Measurements from ENCODE around the gene HADHA.
"Not testable (repeated sequence)": the region's sequence is repeated elsewhere in the genome, so short reads cannot be mapped to it uniquely, and the experiment has no call there.

The HADHA gene

DNA sequence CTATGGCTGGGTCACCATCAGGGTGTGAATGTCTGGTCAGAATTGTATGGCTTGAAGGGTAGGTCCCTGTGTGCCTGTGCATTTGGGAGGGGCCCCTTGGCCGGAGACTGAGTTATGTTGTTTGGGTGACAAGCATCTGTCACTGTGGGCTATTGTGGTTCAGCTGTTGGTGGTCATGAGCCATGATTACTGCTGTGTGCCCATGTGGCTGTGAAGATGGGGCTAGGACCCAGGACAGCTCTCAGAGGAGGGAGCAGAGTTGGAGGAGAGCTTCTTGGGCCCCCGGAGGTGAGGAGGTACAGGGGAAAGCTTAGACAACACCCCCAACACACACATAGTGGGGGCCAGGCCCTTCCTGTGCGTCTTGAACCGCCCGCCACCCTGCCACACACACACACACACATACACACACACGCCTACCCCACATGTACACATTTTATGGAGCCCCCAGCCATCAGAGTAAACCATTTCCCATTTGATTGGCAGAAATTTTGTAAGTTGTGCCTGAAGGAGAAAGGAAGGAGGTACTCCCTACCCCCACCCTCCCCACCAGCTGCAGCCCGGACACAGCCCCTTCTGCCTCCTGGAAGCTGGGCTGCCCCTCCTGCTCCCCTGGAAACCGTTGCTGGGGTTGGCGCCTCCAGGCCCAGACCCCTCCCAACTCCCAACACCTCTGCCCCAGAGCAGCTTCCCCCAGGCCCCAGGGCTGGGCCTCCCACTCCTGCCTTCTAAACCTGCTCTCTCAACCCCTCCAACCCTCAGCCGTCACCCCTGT is 69.6 kb downstream of the HADHA start:
- no peak for DNase-seq (ENCODE audit: low read depth in 2 of 2)

- no peak for DNase-seq (ENCODE audit: low read depth in 2 of 2)
These were observed 70.5 kb downstream of the HADHA start for GRCh38 chr2:26173776-26174482.

DNA sequence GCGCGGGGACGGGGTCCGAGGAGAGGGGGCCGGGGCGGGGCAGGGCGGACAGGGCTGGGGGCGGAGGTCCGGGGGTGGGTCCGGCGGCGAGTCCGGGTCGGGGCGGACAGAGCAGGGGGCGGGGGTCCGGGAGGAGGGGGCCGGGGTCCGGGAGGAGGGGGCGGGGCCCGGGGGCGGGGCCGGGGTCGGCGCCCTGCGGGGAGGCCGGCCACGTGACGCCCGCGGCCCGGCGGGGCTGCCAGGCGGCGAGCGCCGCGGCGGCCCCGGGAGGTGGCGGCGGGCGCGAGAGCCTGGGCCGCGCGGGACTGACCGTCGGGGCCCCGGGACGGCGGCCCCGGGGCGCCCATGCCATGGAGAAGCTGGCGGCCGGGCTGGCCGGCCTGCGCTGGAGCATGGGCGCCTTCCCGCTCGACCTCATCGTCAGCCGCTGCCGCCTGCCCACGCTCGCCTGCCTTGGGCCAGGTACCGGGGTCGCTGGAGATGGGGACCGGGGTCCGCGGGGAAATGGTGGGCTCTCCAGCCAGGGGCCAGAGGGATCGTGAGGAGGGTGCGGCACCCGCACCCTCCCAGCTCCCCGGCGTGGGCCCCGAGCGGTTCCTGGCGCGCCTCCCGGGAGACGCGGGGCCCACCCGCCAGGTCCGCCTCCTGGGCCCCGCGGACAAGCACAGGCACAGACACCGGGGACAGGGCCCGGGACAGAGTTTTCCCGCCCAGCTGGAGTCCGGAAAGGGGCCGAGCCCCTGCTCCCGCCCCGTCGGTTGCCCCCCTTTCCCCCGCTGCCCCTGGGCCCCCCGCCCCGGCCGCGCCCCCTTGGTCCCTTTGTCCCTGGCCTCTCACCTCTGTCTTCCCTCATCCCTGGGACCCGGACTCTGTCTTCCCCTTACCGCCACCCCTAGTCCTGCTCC is 71.3 kb downstream of the HADHA start, which contains the start of gene GAREM2:
GAREM2 (plus strand) TSS at position 218 of the 905 bp plus-strand sequence; CDS start at position 351, 133 bp downstream.
- DNase-seq (ENCODE audit: low read depth in 2 of 2) = no peak

DNA sequence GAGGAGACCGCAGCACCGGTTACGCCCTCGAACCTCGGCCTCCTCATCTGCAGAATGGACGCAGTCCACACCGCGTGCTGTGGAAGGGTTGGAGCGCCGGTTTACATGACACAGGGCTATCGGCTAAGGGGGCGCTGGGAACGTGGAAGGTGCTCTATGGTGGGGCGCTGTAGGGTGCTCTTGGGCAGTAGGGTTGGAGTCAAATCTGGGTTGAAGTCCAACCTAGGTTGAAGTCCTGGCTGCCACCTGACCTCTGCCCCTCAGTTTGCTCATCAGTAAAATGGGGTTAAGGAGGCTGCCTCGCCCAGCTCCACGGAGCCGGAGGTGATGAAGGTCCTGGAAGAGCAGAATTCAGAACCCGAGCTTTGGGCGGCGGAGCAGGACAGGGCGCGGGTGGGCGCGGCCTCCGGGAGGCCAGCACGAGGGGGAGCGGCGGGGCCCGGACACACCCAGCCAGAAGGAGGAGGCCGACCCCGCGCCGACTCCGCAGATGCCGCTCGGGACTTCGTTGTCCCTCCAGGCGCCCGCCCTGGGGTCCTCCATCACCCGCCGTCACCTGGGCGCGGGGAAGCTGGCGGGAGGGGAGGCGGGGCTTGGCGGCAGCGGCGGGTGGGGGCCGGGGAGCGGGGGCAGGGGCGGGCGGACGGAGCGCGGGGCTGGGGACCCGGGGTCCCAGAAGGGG is 72.1 kb downstream of the HADHA start:
- DNase-seq (ENCODE audit: low read depth in 2 of 2) = no peak

- no peak for DNase-seq (ENCODE audit: low read depth in 2 of 2)
These were observed 73.6 kb downstream of the HADHA start for GRCh38 chr2:26170795-26171194.

DNA sequence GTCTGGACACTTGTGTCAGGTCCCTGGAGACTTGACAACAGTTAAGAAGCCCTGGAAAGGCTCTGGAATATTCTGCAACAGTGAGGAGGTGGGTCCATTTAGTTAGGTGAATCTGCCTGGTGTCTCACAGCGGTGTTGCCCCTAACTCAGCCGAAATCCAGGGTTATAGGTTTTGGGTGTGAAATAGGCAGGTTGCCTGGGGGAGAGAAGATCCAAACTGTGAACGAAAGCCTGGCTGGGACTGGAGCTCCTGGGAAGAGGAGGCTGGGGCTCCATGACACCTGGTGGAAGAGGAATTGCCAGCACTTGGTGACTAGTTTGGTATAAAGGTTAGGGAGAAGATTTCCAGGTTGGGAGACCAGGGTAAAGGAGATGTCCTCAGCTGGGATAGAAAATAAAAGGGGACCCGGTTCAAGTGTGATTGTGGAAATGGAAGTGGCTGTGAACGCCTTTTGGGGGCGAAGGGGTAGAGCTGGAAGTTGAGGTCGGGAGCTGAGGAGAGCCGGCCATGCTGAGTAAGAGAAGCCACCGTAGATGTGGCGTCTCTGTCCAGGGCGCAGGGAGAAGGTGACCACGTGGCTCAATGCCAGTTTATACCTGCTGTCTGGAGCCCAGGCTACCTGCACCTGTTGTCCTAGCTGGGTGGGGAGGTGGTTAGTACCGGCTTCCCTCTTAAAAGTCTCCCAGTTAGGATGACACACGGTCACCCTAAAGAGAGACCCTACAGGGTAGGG is 74.6 kb downstream of the HADHA start:
- DNase-seq (ENCODE audit: low read depth in 2 of 2) = no peak

- DNase-seq (ENCODE audit: low read depth in 2 of 2) = no peak
These were observed 75.2 kb downstream of the HADHA start for GRCh38 chr2:26169226-26169625.

- DNase-seq (ENCODE audit: low read depth in 2 of 2) = no peak
These were observed 75.6 kb downstream of the HADHA start for GRCh38 chr2:26168785-26169184.

DNA sequence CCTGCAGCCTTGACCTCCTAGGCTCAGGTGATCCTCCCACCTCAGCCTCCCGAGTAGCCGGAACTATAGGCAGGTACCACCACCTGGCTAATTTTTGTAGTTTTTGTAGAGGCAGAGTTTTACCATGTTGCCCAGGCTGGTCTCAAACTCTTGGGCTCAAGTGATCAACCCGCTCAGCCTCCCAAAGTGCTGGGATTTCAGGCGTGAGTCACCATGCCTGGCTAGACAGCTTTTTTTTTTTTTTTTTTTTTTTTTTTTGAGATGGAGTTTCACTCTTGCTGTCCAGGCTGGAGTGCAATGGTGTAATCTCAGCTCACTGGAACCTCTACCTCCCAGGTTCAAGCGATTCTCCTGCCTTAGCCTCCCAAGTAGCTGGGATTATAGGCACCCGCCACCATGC is 77.9 kb downstream of the HADHA start:
- DNase-seq (ENCODE audit: low read depth in 2 of 2) = not testable (repeated sequence)

DNA sequence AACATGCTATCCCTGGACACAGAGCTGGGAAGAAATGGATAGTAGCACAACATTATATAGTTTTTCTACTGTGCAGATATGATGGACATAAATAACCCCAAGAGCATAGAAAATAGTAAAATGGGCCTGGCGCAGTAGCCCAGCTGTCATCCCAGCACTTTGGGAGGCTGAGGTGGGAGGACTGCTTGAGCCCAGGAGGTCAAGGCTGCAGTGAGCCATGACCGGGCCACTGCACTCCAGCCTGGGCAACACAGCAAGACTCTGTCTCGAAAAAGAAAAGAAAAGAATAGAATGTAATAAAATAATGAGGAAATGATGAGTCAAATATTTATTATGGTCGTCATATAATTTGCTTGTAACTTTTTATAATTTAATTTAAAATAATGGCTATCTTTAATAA is 79.0 kb downstream of the HADHA start:
- DNase-seq (ENCODE audit: low read depth in 2 of 2) = no peak

DNA sequence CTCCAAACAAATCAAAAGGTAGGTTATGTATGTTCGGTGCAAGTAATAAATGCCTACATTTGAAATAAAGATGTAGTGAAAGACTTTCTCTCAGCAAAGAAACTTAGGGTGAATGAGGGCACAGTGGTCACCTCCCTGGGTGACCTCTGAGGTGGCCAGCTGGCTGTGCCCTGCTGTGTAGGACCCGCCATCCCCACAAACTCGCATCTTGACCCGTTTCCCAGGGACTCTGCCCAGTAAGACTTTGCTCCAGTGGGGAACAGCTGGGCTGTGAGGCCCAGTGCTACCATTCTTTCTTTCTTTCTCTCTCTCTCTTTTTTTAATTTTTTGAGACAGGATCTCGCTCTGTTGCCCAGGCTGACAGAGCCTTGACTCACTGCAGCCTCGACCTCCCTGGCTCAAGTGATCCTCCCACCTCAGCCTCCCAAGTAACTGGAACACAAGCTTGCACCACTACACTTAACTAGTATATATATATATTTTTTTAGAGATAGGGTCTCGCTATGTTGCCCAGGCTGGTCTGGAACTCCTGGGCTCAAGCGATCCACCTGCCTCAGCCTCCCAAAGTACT is 79.7 kb downstream of the HADHA start:
- no peak for DNase-seq (ENCODE audit: low read depth in 2 of 2)

DNA sequence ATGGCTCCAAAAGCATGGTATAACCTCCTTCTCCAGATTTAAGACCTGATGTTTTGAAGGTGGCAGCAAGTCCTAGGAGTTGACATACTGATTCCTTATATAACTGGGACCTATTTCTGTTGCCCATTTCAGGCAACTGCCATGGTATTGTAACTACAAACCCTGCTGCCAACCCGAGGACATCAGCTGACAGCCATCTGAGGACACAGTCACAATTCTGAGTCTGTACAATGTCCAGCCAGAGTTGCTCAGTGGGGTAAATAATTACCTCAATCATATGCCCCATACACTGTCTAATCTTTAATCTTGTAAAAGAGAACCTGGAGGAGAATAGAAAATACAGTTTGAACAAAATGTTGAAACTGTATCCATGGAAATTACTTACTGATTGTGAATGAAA is 80.2 kb downstream of the HADHA start:
- no peak for DNase-seq (ENCODE audit: low read depth in 2 of 2)

- no peak for DNase-seq (ENCODE audit: low read depth in 2 of 2)
These were observed 81.5 kb downstream of the HADHA start for GRCh38 chr2:26162963-26163362.

DNA sequence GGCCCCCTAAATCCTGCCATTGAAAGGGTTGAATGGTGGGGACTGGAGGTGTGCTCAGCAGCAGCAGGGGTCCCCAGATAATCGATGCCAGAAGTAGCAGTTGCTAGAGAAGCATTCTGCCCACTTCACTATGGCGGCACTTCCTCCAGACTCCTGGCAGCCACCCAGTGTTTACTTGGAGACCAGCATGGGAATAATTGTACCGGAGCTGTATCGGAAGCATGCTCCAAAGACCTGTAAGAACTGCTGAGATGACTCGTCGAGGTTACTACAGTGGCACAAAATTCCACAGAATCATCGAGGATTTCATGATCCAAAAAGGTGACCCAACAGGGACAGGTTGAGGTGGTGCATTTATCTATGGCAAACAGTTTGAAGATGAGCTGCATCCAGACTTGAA is 82.5 kb downstream of the HADHA start:
- no peak for DNase-seq (ENCODE audit: low read depth in 2 of 2)

DNA sequence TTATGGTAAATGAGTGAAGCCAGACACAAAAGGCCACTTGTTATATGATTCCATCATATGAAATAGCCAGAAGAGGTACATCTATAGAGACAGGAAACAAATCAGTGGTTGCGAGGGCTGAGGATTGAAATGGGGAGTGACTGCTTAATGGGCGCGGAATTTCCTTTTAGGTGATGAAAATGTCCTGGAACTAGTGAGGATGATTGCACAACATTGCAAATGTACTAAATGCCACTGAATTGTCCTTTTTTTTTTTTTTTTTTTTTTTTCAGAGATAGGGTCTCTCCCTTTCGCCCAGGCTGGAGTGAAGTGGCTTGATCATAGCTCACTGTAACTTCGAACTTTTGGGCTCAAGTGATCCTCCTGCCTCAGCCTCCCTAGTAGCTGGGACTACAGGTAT is 86.9 kb downstream of the HADHA start:
- DNase-seq (ENCODE audit: low read depth in 2 of 2) = no peak

DNA sequence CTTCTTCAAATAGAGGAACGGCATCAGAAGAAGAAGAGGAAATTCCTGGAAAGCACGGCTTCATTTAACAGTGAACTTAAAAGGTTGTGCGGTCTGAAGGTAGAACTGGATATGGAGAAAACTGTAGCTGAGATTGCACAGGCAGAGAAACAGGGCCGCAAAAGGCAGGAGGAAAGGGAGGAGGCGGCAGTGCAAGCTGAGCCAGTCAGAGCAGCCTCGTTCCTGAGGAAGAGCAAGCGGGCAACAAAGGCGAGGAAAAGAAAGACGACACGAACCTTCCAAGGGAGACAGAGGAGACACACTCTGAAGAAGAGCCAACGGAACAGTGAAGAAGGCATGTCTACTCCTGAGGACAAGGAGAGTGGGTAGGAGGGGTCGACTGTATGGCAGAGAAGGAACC is 94.2 kb downstream of the HADHA start:
- no peak for DNase-seq (ENCODE audit: low read depth in 2 of 2)

- DNase-seq (ENCODE audit: low read depth in 2 of 2) = no peak
These were observed 95.9 kb downstream of the HADHA start for GRCh38 chr2:26148501-26148900.

DNA sequence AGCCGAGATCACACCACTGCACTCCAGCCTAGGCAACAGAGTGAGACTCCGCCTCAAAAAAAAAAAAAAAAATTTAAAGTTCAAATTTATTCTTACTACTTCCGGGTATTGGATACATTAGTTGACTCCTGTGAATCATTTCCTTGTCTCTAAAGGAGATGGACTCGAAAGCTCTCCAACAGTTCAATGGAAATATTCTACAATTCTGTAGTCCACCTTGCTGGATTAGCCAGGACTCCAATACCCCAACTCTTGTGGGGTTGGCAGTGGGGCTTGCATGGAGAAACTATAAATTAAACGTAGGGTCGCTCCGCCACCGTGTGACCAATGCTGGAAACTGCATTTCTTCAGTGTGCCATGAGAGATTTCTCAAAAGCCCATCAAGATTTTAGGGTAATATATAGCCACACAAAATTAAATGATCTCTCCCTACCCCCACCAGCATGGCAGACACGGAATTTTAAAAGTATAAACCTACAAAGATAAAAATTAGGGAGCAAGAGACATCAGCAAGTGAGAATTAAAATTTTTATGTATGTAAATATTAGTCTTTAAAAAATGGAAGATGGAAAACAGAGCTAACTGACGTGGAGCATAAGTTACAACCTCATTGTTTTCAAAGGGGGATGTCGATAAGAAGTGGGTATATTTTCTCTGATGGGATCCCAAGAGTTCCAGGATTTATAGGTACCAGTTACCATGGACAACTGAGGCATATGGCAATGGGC is 99.3 kb downstream of the HADHA start:
- DNase-seq (ENCODE audit: low read depth in 2 of 2) = peak; percentile 13

DNA sequence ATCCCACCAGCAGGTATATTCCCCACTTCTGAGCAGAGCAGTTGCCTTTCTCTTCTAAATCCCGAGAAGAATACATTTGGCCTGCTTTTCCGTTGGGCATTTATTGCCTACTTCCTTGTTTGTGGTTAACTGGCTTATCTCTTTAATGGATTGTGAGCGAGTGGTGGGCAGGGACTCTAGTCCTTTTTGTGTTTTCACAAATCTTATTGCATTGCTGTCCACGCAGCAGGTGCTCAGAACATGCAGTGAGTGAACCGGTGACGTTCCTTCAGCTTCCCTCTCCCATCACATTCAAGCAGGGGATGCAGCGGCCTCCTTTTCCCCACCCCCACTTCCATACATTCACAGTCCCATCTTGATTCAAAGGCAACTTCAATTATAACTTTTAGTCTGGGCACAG is 100.4 kb downstream of the HADHA start:
- DNase-seq (ENCODE audit: low read depth in 2 of 2) = no peak
